ENCODE data around the gene JMJD6. TPM values are rescaled to one million over a fixed set of nuclear protein-coding genes. Genes with fewer than 3 reads are reported as not detected.

The JMJD6 gene
- total and polyA plus RNA-seq, 9 of the 15 experiments (the other 6 are each of a cell fraction or from before 2014, with no cell fraction given), result 2.5 to 52.3 (median 36.3) TPM

DNA sequence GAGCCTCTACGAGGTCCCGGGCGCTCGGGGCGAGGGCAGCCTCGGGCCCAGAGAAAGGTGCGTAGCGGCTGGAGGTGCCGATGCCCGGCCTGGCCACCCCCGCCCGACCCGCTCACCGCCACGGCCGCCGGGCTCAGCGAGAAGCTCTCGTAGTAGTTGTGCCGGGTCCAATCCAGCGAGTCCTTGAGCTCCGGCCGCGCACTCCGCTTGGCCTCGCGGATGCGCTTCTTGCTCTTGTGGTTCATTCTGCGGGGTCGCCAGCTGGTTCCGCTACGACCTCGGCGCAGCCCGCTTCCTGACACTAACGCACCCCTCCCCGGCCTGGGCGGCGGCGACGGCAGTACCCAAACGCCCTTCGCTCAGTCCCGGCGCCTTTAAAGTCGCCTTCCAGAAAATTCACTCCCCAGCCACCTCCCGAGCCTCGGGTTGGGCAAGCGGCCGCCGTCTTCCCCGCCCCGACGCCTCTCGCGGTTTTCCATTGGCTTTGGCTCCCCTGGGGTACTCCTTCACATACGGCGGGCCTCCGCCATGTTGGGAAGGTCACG is at the start of gene JMJD6 (continued):
- TF ChIP-seq ZNF699 (CRISPR knock-in tag; IDR thresholded peaks at IDR 0.05; ENCODE audit: insufficient replicate concordance) (no peak), FOXP4 (CRISPR knock-in tag; IDR thresholded peaks at IDR 0.05; ENCODE audit: borderline replicate concordance) (0 out of 2 replicates have a peak, but pooled peaks have one; percentile 58), E4F1 (CRISPR knock-in tag; IDR thresholded peaks at IDR 0.05; ENCODE audit: borderline replicate concordance) (no peak), TSC22D4 (tag; IDR thresholded peaks at IDR 0.05) (no peak), MIER1 (IDR thresholded peaks at IDR 0.05; ENCODE audit: low read depth) (no peak), KDM1A (IDR thresholded peaks at IDR 0.05) (no peak), SUPT5H (IDR thresholded peaks at IDR 0.05) (peak; percentile 69), HDAC3 (IDR thresholded peaks at IDR 0.05; ENCODE audit: borderline replicate concordance, partially characterized antibody) (peak; percentile 28), HNRNPL (IDR thresholded peaks at IDR 0.05; ENCODE audit: low read depth, low read length) (peak; percentile 47; the same call in 1 of the 2 replicates), ARID3B (CRISPR knock-in tag; IDR thresholded peaks at IDR 0.05; ENCODE audit: borderline replicate concordance) (no peak), RFX5 (IDR thresholded peaks at IDR 0.05; ENCODE audit: low read depth, low read length) (no peak), NR1H2 (CRISPR knock-in tag; IDR thresholded peaks at IDR 0.05) (no peak), CBFA2T2 (conservative IDR thresholded peaks at IDR 0.05) (no peak), CHCHD3 (CRISPR knock-in tag; IDR thresholded peaks at IDR 0.05) (no peak), STAT5A (IDR thresholded peaks at IDR 0.05; ENCODE audit: borderline replicate concordance, low read length) (0 out of 2 replicates have a peak, but pooled peaks have one; percentile 2), CHD1 (IDR thresholded peaks at IDR 0.05; ENCODE audit: low read length) (peak; percentile 82), PHB2 (IDR thresholded peaks at IDR 0.05; ENCODE audit: low read depth) (no peak), HMGN3 (IDR thresholded peaks at IDR 0.05; ENCODE audit: borderline replicate concordance, extremely low read depth, insufficient read length, low read depth, low read length) (peak; percentile 73), EHMT2 (IDR thresholded peaks at IDR 0.05) (no peak), COPS2 (conservative IDR thresholded peaks at IDR 0.05) (no peak), ILK (tag; IDR thresholded peaks at IDR 0.05; ENCODE audit: borderline replicate concordance, low read depth) (no peak), MYC (IDR thresholded peaks at IDR 0.05; ENCODE audit: low read depth, low read length) (no peak), MYC (CRISPR knock-in tag; IDR thresholded peaks at IDR 0.05; ENCODE audit: borderline replicate concordance, low read depth) (no peak), RB1 (IDR thresholded peaks at IDR 0.05; ENCODE audit: low read depth) (peak; percentile 34; the same call in 1 of the 2 replicates)
